Esophagus (tissue), 2 donors: ENCODE data around the gene CPNE2. TPM values are rescaled to one million over a fixed set of nuclear protein-coding genes. Genes with fewer than 3 reads are reported as not detected.

ENCODE experiments used
- H3K27ac ChIP-seq, 2 donors: one replicate each; pipeline ENCODE4 v1.5.1; 2013; ENCODE audit warnings: low read depth in 2 of 2, mild to moderate bottlenecking in 2 of 2, inconsistent platforms in 1 of 2, low read length in 1 of 2, moderate library complexity in 1 of 2
- H3K27me3 ChIP-seq, 2 donors: one replicate each; pipeline ENCODE4 v1.6.1; 2013; ENCODE audit warnings: low read length in 2 of 2, control low read depth in 1 of 2, mild to moderate bottlenecking in 1 of 2; ENCODE audit not compliant: insufficient read depth in 2 of 2, control insufficient read depth in 1 of 2
- H3K36me3 ChIP-seq, 2 donors: one replicate each; pipeline ENCODE4 v1.6.1; 2013; ENCODE audit warnings: low read length in 1 of 2; ENCODE audit not compliant: control insufficient read depth in 2 of 2, insufficient read depth in 2 of 2
- H3K4me1 ChIP-seq, 2 donors: one replicate each; pipeline ENCODE4 v1.6.1; 2013; ENCODE audit warnings: low read length in 1 of 2; ENCODE audit not compliant: control insufficient read depth in 2 of 2, insufficient read depth in 2 of 2
- H3K4me3 ChIP-seq, 2 donors: one replicate each; pipeline ENCODE4 v1.5.1; 2013; ENCODE audit warnings: low read length in 2 of 2, mild to moderate bottlenecking in 2 of 2, low read depth in 1 of 2, moderate library complexity in 1 of 2
- H3K9me3 ChIP-seq, 2 donors: one replicate each; pipeline ENCODE4 v1.6.1; 2013; ENCODE audit warnings: mild to moderate bottlenecking in 2 of 2, low read depth in 1 of 2, low read length in 1 of 2, moderate library complexity in 1 of 2; ENCODE audit not compliant: control insufficient read depth in 2 of 2, insufficient read depth in 1 of 2
- WGBS, 2 donors: extraction: QIAGEN DNeasy Blood & Tissue Kit; methylation state at CpG; one replicate each; pipeline ENCODE4 v1.1.7; 2013; 5-methylcytosine and 5-hydroxymethylcytosine counted together
- polyA plus RNA-seq, 2 donors: library from polyadenylated mRNA; stranded (reverse); fragments of 200-250 nt; gene quantifications; one replicate each; pipeline ENCODE4 v1.2.3, GENCODE V29; 2013
- donor health status: healthy with polysubstance abuse.
- donor health status: Bipolar disorder and iron deficiency.

Gene CPNE2
- polyA plus RNA-seq, 2 donors = 18.3 to 24.5 TPM

GRCh38 chr16:57115168-57115513 lies 22.8 kb downstream of the CPNE2 start:
- H3K36me3 ChIP-seq = peaks cover 5 to 6% of the 10 kb centered on the region in 2 donors
- no peak overlapping the region for H3K4me3 ChIP-seq
- no peaks in the 10 kb centered on the region for H3K4me1 ChIP-seq
- H3K9me3 ChIP-seq = no peaks in the 10 kb centered on the region
- H3K27ac ChIP-seq = no peak overlapping the region
- no peaks in the 10 kb centered on the region for H3K27me3 ChIP-seq
- 65 to 70% methylated on average over 10 of the region's 10 CpGs for WGBS, 2 donors

GRCh38 chr16:57115514-57116182 lies 23.3 kb downstream of the CPNE2 start:
- Histone ChIP-seq H3K27me3 (no peaks in the 10 kb centered on the region), H3K4me3 (no peak overlapping the region), H3K36me3 (peaks cover 5 to 6% of the 10 kb centered on the region in 2 donors), H3K9me3 (no peaks in the 10 kb centered on the region), H3K27ac (no peak overlapping the region), H3K4me1 (no peaks in the 10 kb centered on the region)
- WGBS, 2 donors = 56 to 73% methylated on average over 25 of the region's 25 CpGs

GRCh38 chr16:57118461-57119084 lies 26.2 kb downstream of the CPNE2 start:
- WGBS, 2 donors = 97 to 98% methylated on average over 2 of the region's 2 CpGs
- no peak overlapping the region for H3K4me3 ChIP-seq
- no peaks in the 10 kb centered on the region for H3K27me3 ChIP-seq
- no peaks in the 10 kb centered on the region for H3K4me1 ChIP-seq
- H3K36me3 ChIP-seq = peaks cover 5 to 17% of the 10 kb centered on the region in 2 donors
- H3K27ac ChIP-seq = no peak overlapping the region
- H3K9me3 ChIP-seq = no peaks in the 10 kb centered on the region

GRCh38 chr16:57123216-57123973 lies 31.0 kb downstream of the CPNE2 start:
- no peak overlapping the region for H3K4me3 ChIP-seq
- no peaks in the 10 kb centered on the region for H3K27me3 ChIP-seq
- WGBS, 2 donors = 89 to 94% methylated on average over 7 of the region's 7 CpGs
- no peaks in the 10 kb centered on the region for H3K4me1 ChIP-seq
- no peak overlapping the region for H3K27ac ChIP-seq
- H3K9me3 ChIP-seq = peaks cover 0 to 2% of the 10 kb centered on the region in 2 donors
- peaks cover 0 to 12% of the 10 kb centered on the region in 2 donors for H3K36me3 ChIP-seq

- Histone ChIP-seq H3K9me3 (peaks cover 0 to 2% of the 10 kb centered on the region in 2 donors), H3K4me3 (no peak overlapping the region), H3K27ac (no peak overlapping the region), H3K4me1 (no peaks in the 10 kb centered on the region), H3K27me3 (no peaks in the 10 kb centered on the region), H3K36me3 (peaks cover 0 to 12% of the 10 kb centered on the region in 2 donors)
- 81 to 84% methylated on average over 11 of the region's 11 CpGs for WGBS, 2 donors
Measured at GRCh38 chr16:57123974-57124674, 31.7 kb downstream of the CPNE2 start.

GRCh38 chr16:57125376-57125775 lies 33.0 kb downstream of the CPNE2 start:
- H3K36me3 ChIP-seq = peaks cover 0 to 12% of the 10 kb centered on the region in 2 donors
- H3K9me3 ChIP-seq = peaks cover 0 to 2% of the 10 kb centered on the region in 2 donors
- no peak overlapping the region for H3K27ac ChIP-seq
- H3K4me1 ChIP-seq = no peaks in the 10 kb centered on the region
- no peak overlapping the region for H3K4me3 ChIP-seq
- 94 to 99% methylated on average over 4 of the region's 4 CpGs for WGBS, 2 donors
- H3K27me3 ChIP-seq = no peaks in the 10 kb centered on the region

- H3K4me3 ChIP-seq = no peak overlapping the region
- H3K27ac ChIP-seq = no peak overlapping the region
- H3K4me1 ChIP-seq = no peaks in the 10 kb centered on the region
- peaks cover 0 to 12% of the 10 kb centered on the region in 2 donors for H3K36me3 ChIP-seq
- H3K27me3 ChIP-seq = no peaks in the 10 kb centered on the region
- H3K9me3 ChIP-seq = peaks cover 0 to 2% of the 10 kb centered on the region in 2 donors
- whole genome bisulfite sequencing, 2 donors = 98 to 99% methylated on average over 4 of the region's 4 CpGs
Measured at GRCh38 chr16:57125969-57126368, 33.6 kb downstream of the CPNE2 start.

GRCh38 chr16:57126411-57126810 lies 34.0 kb downstream of the CPNE2 start:
- H3K27ac ChIP-seq = no peak overlapping the region
- H3K4me1 ChIP-seq = no peaks in the 10 kb centered on the region
- 84 to 86% methylated on average over 4 of the region's 4 CpGs for WGBS, 2 donors
- H3K27me3 ChIP-seq = no peaks in the 10 kb centered on the region
- peaks cover 0 to 2% of the 10 kb centered on the region in 2 donors for H3K9me3 ChIP-seq
- peaks cover 0 to 10% of the 10 kb centered on the region in 2 donors for H3K36me3 ChIP-seq
- H3K4me3 ChIP-seq = no peak overlapping the region

- Histone ChIP-seq H3K36me3 (peaks cover 0 to 3% of the 10 kb centered on the region in 2 donors), H3K4me3 (no peak overlapping the region), H3K9me3 (peaks cover 0 to 2% of the 10 kb centered on the region in 2 donors), H3K27me3 (no peaks in the 10 kb centered on the region), H3K27ac (no peak overlapping the region), H3K4me1 (peaks cover 0 to 5% of the 10 kb centered on the region in 2 donors)
- 90 to 92% methylated on average over 5 of the region's 5 CpGs for WGBS, 2 donors
Measured at GRCh38 chr16:57127037-57127763, 34.8 kb downstream of the CPNE2 start.
